SJSA1 (cell line): ENCODE results near the gene PRODH. TPM values are rescaled to one million over a fixed set of nuclear protein-coding genes. Genes with fewer than 3 reads are reported as not detected.

Experiments
- DNase-seq, 2 experiments: peaks; one replicate each; pipeline ENCODE4 v3.0.0-alpha.2; 2015 to 2020; ENCODE audit warnings: low spot score in 2 of 2, low read depth in 1 of 2
- H3K27ac ChIP-seq: fragments of 250-450 bp; sonication (Bioruptor Pico); 2 replicates; pipeline ENCODE4 v1.5.1; 2020; ENCODE audit warnings: mild to moderate bottlenecking, moderate library complexity
- H3K27me3 ChIP-seq: fragments of 250-450 bp; sonication (Bioruptor Pico); replicated peaks from 2 replicates; pipeline ENCODE4 v1.5.1; 2020; ENCODE audit warnings: mild to moderate bottlenecking, moderate library complexity
- H3K36me3 ChIP-seq: fragments of 250-450 bp; sonication (Bioruptor Pico); 2 replicates; pipeline ENCODE4 v1.5.1; 2020; ENCODE audit warnings: mild to moderate bottlenecking
- H3K4me1 ChIP-seq: fragments of 250-450 bp; sonication (Bioruptor Pico); replicated peaks from 2 replicates; pipeline ENCODE4 v1.6.1; 2021; ENCODE audit warnings: mild to moderate bottlenecking
- H3K4me3 ChIP-seq: fragments of 250-450 bp; sonication (Bioruptor Pico); 2 replicates; pipeline ENCODE4 v1.5.1; 2020; ENCODE audit warnings: mild to moderate bottlenecking
- H3K9me3 ChIP-seq: fragments of 250-450 bp; sonication (Bioruptor Pico); replicated peaks from 2 replicates; pipeline ENCODE4 v1.5.1; 2020; ENCODE audit warnings: mild to moderate bottlenecking
- total RNA-seq: library from RNA; depleted of rRNA; stranded (reverse); fragments of >200 nt; shearing (Covaris generic); gene quantifications from 2 replicates; pipeline ENCODE4 v1.2.3, GENCODE V29; 2014; rRNA removed

The PRODH gene
- total RNA-seq, result not detected in 2 replicates

- DNase-seq, result no peak
- H3K27me3 ChIP-seq, result no peaks in the 10 kb centered on the region
- no peak within 1 kb of the TSS for H3K27ac ChIP-seq
- H3K36me3 ChIP-seq, result no peaks in the 10 kb centered on the region
- H3K4me1 ChIP-seq, result no peaks in the 10 kb centered on the region
- H3K4me3 ChIP-seq, result no peak within 1 kb of the TSS
- H3K9me3 ChIP-seq, result no peaks in the 10 kb centered on the region
Measured at GRCh38 chr22:18935889-18936529, at the start of gene PRODH. PRODH (minus strand) TSS chr22:18936293; CDS start chr22:18936287, 6 bp downstream.

GRCh38 chr22:18985780-18986179, 49.7 kb upstream of the PRODH start:
- Histone ChIP-seq H3K9me3 (no peaks in the 10 kb centered on the region), H3K36me3 (no peaks in the 10 kb centered on the region), H3K4me1 (no peaks in the 10 kb centered on the region), H3K27me3 (peaks cover 11% of the 10 kb centered on the region), H3K4me3 (no peak overlapping the region), H3K27ac (no peak overlapping the region)
- DNase-seq, result no peak

GRCh38 chr22:18984564-18984963, 48.5 kb upstream of the PRODH start:
- H3K4me3 ChIP-seq, result no peak overlapping the region

GRCh38 chr22:18983120-18983651, 47.1 kb upstream of the PRODH start:
- Histone ChIP-seq H3K4me1 (no peaks in the 10 kb centered on the region), H3K9me3 (no peaks in the 10 kb centered on the region), H3K4me3 (no peak overlapping the region), H3K27me3 (peaks cover 3% of the 10 kb centered on the region; the same call in 1 of the 2 replicates), H3K36me3 (no peaks in the 10 kb centered on the region), H3K27ac (no peak overlapping the region)
- DNase-seq, result no peak

More at GRCh38 chr22:18984564-18984963, 48.5 kb upstream of the PRODH start:
- H3K4me1 ChIP-seq, result no peaks in the 10 kb centered on the region
- H3K36me3 ChIP-seq, result no peaks in the 10 kb centered on the region
- H3K9me3 ChIP-seq, result no peaks in the 10 kb centered on the region
- DNase-seq, result no peak
- H3K27me3 ChIP-seq, result peaks cover 8% of the 10 kb centered on the region
- H3K27ac ChIP-seq, result no peak overlapping the region

DNA sequence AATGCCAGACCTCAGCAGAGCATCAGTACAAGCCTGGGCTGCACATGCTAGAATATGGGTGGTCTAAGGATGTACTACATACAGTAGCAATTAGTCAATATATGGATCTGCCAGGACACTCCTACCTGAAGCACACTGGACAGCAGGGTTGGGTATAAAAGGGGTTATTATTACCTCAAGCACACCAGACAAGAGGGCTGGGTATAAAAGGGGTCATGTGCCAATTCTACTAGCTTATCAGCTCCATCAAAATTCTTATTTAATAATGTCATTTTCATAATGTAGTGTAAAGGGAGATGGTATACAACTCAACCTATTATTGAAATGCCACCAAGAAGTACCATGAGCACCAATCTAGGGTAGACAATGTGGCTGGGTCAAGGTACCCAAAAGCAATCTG, 44.7 kb upstream of the PRODH start:
- H3K27ac ChIP-seq, result no peak overlapping the region
- H3K9me3 ChIP-seq, result no peaks in the 10 kb centered on the region
- H3K36me3 ChIP-seq, result no peaks in the 10 kb centered on the region
- H3K27me3 ChIP-seq, result peaks cover 3% of the 10 kb centered on the region
- H3K4me3 ChIP-seq, result no peak overlapping the region
- DNase-seq, result no peak
- H3K4me1 ChIP-seq, result no peaks in the 10 kb centered on the region

GRCh38 chr22:18979957-18980356, 43.9 kb upstream of the PRODH start:
- DNase-seq, result no peak
- Histone ChIP-seq H3K4me3 (no peak overlapping the region), H3K9me3 (no peaks in the 10 kb centered on the region), H3K27ac (no peak overlapping the region), H3K27me3 (peaks cover 3% of the 10 kb centered on the region), H3K4me1 (no peaks in the 10 kb centered on the region), H3K36me3 (no peaks in the 10 kb centered on the region)

- H3K9me3 ChIP-seq, result no peaks in the 10 kb centered on the region
- H3K27me3 ChIP-seq, result peaks cover 3% of the 10 kb centered on the region
- no peak for DNase-seq
- H3K36me3 ChIP-seq, result no peaks in the 10 kb centered on the region
- H3K27ac ChIP-seq, result no peak overlapping the region
- H3K4me3 ChIP-seq, result no peak overlapping the region
- H3K4me1 ChIP-seq, result no peaks in the 10 kb centered on the region
Measured at GRCh38 chr22:18978506-18978905, 42.4 kb upstream of the PRODH start.

DNA sequence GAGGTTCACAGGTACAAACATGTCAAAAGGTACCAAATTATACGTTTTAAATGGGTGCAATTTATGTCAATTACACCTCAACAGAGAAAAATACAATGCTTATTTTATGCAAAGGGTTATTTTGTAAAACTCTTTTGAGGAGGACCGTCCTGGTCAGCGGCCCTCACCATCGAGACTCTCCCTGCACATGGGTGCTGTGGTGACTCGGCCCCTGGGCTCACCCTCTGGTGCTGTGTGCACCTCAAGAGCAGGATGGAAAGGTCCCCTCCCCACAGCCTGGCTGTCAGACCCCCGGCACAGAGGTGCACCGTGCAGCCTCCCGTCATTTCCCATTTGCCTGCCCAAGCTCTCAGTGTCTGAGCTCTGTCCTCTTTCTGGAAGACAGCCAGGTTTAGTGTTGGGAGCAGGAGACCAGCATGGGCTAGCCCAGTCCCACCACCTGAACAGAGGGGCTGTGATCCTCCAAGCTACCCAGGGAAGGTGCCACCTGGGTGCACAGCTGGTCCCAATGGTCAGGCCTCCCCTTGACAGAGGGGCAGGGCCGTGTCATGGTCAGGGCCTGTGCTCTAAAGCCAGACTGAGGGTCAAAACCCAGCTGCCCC, 41.8 kb upstream of the PRODH start:
- Histone ChIP-seq H3K4me1 (no peaks in the 10 kb centered on the region), H3K36me3 (no peaks in the 10 kb centered on the region), H3K9me3 (no peaks in the 10 kb centered on the region), H3K4me3 (no peak overlapping the region), H3K27me3 (peaks cover 3% of the 10 kb centered on the region), H3K27ac (no peak overlapping the region)
- DNase-seq, result no peak

GRCh38 chr22:18976197-18976751, 40.2 kb upstream of the PRODH start:
- no peak overlapping the region for H3K27ac ChIP-seq
- H3K4me3 ChIP-seq, result no peak overlapping the region
- DNase-seq, result no peak
- no peaks in the 10 kb centered on the region for H3K9me3 ChIP-seq
- no peaks in the 10 kb centered on the region for H3K36me3 ChIP-seq
- H3K27me3 ChIP-seq, result peaks cover 3% of the 10 kb centered on the region
- H3K4me1 ChIP-seq, result no peaks in the 10 kb centered on the region

GRCh38 chr22:18975434-18976196, 39.5 kb upstream of the PRODH start:
- no peak for DNase-seq

GRCh38 chr22:18974477-18975180, 38.5 kb upstream of the PRODH start:
- Histone ChIP-seq H3K4me3 (no peak overlapping the region), H3K9me3 (no peaks in the 10 kb centered on the region), H3K27me3 (peaks cover 7% of the 10 kb centered on the region), H3K36me3 (no peaks in the 10 kb centered on the region), H3K4me1 (peaks cover 4% of the 10 kb centered on the region; the same call in 1 of the 2 replicates), H3K27ac (no peak overlapping the region)
- DNase-seq, result no peak

More at GRCh38 chr22:18975434-18976196, 39.5 kb upstream of the PRODH start:
- peaks cover 5% of the 10 kb centered on the region for H3K27me3 ChIP-seq
- peaks cover under 1% of the 10 kb centered on the region; the same call in 1 of the 2 replicates for H3K4me1 ChIP-seq
- no peaks in the 10 kb centered on the region for H3K9me3 ChIP-seq
- no peaks in the 10 kb centered on the region for H3K36me3 ChIP-seq
- H3K27ac ChIP-seq, result no peak overlapping the region
- H3K4me3 ChIP-seq, result no peak overlapping the region

GRCh38 chr22:18973264-18974031, 37.4 kb upstream of the PRODH start:
- Histone ChIP-seq H3K27ac (no peak overlapping the region), H3K4me3 (no peak overlapping the region), H3K27me3 (peaks cover 7% of the 10 kb centered on the region), H3K36me3 (no peaks in the 10 kb centered on the region), H3K4me1 (peaks cover 4% of the 10 kb centered on the region; the same call in 1 of the 2 replicates), H3K9me3 (no peaks in the 10 kb centered on the region)
- no peak for DNase-seq
